ENCODE measurements around the gene ARX.
A peak's percentile ranks its signal among the peaks of the same experiment; 100 is the strongest.

- peak; percentile 16 for TF ChIP-seq CTCF (IDR thresholded peaks at IDR 0.05; ENCODE audit: insufficient read depth, low read depth, low read length)
- TF ChIP-seq EZH2 (IDR thresholded peaks at IDR 0.05; ENCODE audit: insufficient read depth, low read length), result no peak
Observed at GRCh38 chrX:24990535-24990934, 25.2 kb downstream of the ARX start.
